MM.1S (cell line): ENCODE results near the gene ATG101.

Experiments used
- DNase-seq: peaks from one replicate; pipeline ENCODE4 v3.0.0-alpha.2; 2015
- H2AFZ ChIP-seq: fragments of 300-600 bp; sonication (generic); 2 replicates; pipeline ENCODE4 v1.6.0; 2016; ENCODE audit warnings: antibody characterized with exemption, low read length
- H3F3A ChIP-seq: fragments of 300-600 bp; sonication (generic); 2 replicates; pipeline ENCODE4 v1.6.1; 2016; ENCODE audit warnings: mild to moderate bottlenecking, antibody characterized with exemption, low read length, moderate library complexity, mixed read lengths; ENCODE audit not compliant: insufficient read depth
- H3K27ac ChIP-seq: fragments of 300-600 bp; sonication (generic); 2 replicates; pipeline ENCODE4 v1.5.1; 2016; ENCODE audit warnings: mild to moderate bottlenecking, low read length
- H3K27me3 ChIP-seq: fragments of 300-600 bp; sonication (generic); replicated peaks from 2 replicates; pipeline ENCODE4 v1.6.0; 2016; ENCODE audit warnings: low read length; ENCODE audit not compliant: insufficient read depth
- H3K36me3 ChIP-seq: fragments of 300-600 bp; sonication (generic); replicated peaks from 2 replicates; pipeline ENCODE4 v1.6.1; 2016; ENCODE audit warnings: mild to moderate bottlenecking, low read length, mixed read lengths; ENCODE audit not compliant: insufficient read depth
- H3K4me1 ChIP-seq: fragments of 300-600 bp; sonication (generic); 2 replicates; pipeline ENCODE4 v1.6.1; 2016; ENCODE audit warnings: low read length, mixed read lengths
- H3K4me2 ChIP-seq: fragments of 300-600 bp; sonication (generic); 2 replicates; pipeline ENCODE4 v1.6.0; 2016; ENCODE audit warnings: low read depth, low read length
- H3K4me3 ChIP-seq: fragments of 300-600 bp; sonication (generic); 2 replicates; pipeline ENCODE4 v1.5.1; 2016; ENCODE audit warnings: low read length, mixed read lengths
- H3K79me2 ChIP-seq: fragments of 300-600 bp; sonication (generic); 2 replicates; pipeline ENCODE4 v1.6.1; 2016; ENCODE audit warnings: mixed run types, low read length, mixed read lengths
- H3K9ac ChIP-seq: fragments of 300-600 bp; sonication (generic); 2 replicates; pipeline ENCODE4 v1.6.1; 2016; ENCODE audit warnings: low read length, mixed read lengths
- H3K9me2 ChIP-seq: fragments of 300-600 bp; sonication (generic); replicated peaks from 2 replicates; pipeline ENCODE4 v1.6.1; 2016; ENCODE audit warnings: mild to moderate bottlenecking, low read length, mixed read lengths; ENCODE audit not compliant: insufficient read depth
- H3K9me3 ChIP-seq: fragments of 300-600 bp; sonication (generic); replicated peaks from 2 replicates; pipeline ENCODE4 v1.6.1; 2016; ENCODE audit warnings: mild to moderate bottlenecking, low read length, mixed read lengths; ENCODE audit not compliant: insufficient read depth
- H4K20me1 ChIP-seq: fragments of 300-600 bp; sonication (generic); 2 replicates; pipeline ENCODE4 v1.6.1; 2016; ENCODE audit warnings: mild to moderate bottlenecking, low read length, moderate library complexity, mixed read lengths; ENCODE audit not compliant: insufficient read depth
- EZH2 ChIP-seq: fragments of 300-600 bp; sonication (generic); optimal IDR thresholded peaks from 2 replicates; pipeline ENCODE3; 2017; ENCODE audit warnings: low read depth, mild to moderate bottlenecking, antibody characterized with exemption, low read length, mixed read lengths
- EZH2phosphoT487 ChIP-seq: fragments of 300-600 bp; sonication (generic); IDR thresholded peaks from 2 replicates; pipeline ENCODE4 v1.6.1; 2018; ENCODE audit warnings: antibody characterized with exemption, low read length
- TF ChIP-seq, protein P1 (sequence below): fragments of 300-600 bp; sonication (generic); IDR thresholded peaks from 2 replicates; pipeline ENCODE4 v1.5.1; 2016; ENCODE audit warnings: antibody characterized with exemption, low read length, mixed read lengths

The ATG101 gene

DNA sequence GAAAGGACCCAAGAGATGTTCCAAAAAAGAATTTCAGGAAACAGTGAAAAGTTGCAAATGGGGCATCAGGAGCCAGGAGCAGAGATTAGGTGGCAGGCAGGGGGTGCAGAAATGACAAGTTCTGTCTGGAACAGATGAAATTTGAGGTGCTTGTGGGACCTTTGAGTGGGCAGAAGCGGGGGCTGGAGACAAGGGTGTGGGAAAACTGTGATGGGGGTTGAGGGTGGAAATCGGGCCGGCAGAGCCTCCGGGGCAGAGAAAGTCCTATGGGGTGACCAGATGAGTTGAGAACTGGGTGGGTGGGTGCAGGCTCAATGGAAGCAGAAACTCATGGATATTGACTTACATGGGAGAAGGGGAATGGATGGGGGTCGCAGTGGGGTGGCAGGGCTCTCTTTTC lies 20.1 kb upstream of the ATG101 start:
- H3F3A ChIP-seq, result peaks cover 21% of the 10 kb centered on the region
- H3K36me3 ChIP-seq, result no peaks in the 10 kb centered on the region
- peak overlapping the region; percentile 100; the same call in 1 of the 2 replicates for H3K9ac ChIP-seq
- TF ChIP-seq EZH2 (no peak), EZH2phosphoT487 (no peak)
- TF ChIP-seq, protein P1, sequence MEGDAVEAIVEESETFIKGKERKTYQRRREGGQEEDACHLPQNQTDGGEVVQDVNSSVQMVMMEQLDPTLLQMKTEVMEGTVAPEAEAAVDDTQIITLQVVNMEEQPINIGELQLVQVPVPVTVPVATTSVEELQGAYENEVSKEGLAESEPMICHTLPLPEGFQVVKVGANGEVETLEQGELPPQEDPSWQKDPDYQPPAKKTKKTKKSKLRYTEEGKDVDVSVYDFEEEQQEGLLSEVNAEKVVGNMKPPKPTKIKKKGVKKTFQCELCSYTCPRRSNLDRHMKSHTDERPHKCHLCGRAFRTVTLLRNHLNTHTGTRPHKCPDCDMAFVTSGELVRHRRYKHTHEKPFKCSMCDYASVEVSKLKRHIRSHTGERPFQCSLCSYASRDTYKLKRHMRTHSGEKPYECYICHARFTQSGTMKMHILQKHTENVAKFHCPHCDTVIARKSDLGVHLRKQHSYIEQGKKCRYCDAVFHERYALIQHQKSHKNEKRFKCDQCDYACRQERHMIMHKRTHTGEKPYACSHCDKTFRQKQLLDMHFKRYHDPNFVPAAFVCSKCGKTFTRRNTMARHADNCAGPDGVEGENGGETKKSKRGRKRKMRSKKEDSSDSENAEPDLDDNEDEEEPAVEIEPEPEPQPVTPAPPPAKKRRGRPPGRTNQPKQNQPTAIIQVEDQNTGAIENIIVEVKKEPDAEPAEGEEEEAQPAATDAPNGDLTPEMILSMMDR, result no peak
- H3K27ac ChIP-seq, result 0 out of 2 replicates have a peak overlapping the region, but pooled peaks have one; percentile 96
- H3K4me2 ChIP-seq, result peak overlapping the region; percentile 100; the same call in 1 of the 2 replicates
- H3K27me3 ChIP-seq, result no peaks in the 10 kb centered on the region
- no peak overlapping the region for H2AFZ ChIP-seq
- H3K79me2 ChIP-seq, result no peaks in the 10 kb centered on the region
- H3K4me1 ChIP-seq, result peaks cover 26% of the 10 kb centered on the region
- no peak overlapping the region for H3K4me3 ChIP-seq
- DNase-seq, result peak; percentile 2
- no peaks in the 10 kb centered on the region for H3K9me3 ChIP-seq
- no peaks in the 10 kb centered on the region for H4K20me1 ChIP-seq
- H3K9me2 ChIP-seq, result no peaks in the 10 kb centered on the region

DNA sequence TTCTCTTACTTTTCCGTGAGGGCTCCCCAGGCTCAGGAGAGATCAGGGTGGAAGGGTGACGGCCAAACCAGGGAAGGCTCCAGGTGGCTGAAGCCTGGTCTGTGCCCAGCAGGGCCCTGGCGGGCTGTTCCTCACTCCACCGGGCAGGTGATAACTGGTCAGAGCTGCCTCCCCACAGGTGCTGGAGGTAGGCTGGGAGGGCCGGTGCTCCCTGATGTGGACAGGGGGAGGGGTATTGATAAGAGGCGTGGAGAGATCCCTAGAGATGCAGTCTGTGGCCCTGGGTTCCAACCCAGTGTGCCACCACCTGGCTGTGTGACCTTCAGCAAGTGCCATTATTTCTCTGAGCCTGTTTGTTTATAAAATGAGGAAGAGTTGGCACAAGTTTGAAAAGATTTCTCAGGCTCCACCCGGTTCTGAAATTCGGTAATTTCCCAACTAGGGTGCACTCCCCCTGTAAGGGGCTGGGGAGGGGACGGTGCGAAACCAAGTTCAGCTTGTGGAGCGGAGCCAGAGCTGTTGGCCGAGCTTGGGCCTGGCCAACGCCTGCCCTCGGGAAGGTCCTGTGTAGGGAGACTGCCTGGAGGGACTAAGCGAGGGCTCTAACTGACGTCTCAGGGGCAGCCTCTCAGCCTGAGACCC lies 19.5 kb upstream of the ATG101 start:
- H3K27ac ChIP-seq, result peak overlapping the region; percentile 96
- no peaks in the 10 kb centered on the region for H3K27me3 ChIP-seq
- H3K4me3 ChIP-seq, result peak overlapping the region; percentile 84
- peak overlapping the region; percentile 62; the same call in 1 of the 2 replicates for H2AFZ ChIP-seq
- H3K9ac ChIP-seq, result peak overlapping the region; percentile 100
- H3F3A ChIP-seq, result peaks cover 21% of the 10 kb centered on the region
- H3K36me3 ChIP-seq, result no peaks in the 10 kb centered on the region
- H3K79me2 ChIP-seq, result no peaks in the 10 kb centered on the region
- peak overlapping the region; percentile 100 for H3K4me2 ChIP-seq
- no peaks in the 10 kb centered on the region for H3K9me2 ChIP-seq
- peak; percentile 2 for DNase-seq
- H3K4me1 ChIP-seq, result peaks cover 26% of the 10 kb centered on the region
- TF ChIP-seq, protein P1, result no peak
- TF ChIP-seq EZH2 (no peak), EZH2phosphoT487 (no peak)
- H4K20me1 ChIP-seq, result no peaks in the 10 kb centered on the region
- H3K9me3 ChIP-seq, result no peaks in the 10 kb centered on the region

DNA sequence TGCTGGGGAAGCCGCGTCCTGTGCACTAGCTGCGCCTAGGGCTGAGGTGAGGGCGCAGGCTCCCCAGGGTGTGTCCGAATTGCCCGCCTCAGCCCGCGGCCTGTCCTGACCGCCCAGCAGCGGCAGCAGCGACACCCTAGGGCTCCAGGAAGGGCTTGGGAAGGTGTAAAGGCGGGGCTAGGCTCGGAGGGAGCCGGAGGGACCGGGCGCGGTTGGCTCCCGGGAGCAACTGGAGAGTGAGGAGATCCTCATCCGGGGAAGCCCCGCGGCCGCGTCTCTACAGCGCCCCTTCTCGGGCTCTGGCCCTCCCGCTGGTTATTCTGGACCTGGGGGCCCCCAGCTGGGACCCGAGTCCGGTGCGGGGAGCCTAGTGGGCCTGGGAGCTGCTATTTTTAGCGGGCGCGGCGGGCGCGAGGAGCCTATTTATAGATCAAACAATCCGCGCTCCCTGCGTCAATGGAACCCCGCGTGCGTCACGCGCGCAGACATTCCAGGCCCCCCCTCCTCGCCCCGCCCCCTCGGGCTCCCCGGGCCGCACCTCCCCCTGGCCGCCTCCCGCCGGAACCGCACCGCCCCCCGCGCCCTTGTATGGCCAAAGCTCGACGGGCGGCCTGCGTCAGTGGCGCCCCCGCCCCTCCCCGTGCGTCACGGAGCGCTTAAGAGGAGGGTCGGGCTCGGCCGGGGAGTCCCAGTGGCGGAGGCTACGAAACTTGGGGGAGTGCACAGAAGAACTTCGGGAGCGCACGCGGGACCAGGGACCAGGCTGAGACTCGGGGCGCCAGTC lies 18.8 kb upstream of the ATG101 start, which contains the start of gene NR4A1:
Gene NR4A1 (plus strand): TSS at position 685 of the 784 bp plus-strand sequence. CDS start 2,887 bp downstream, outside the sequence.
- TF ChIP-seq EZH2phosphoT487, result no peak
- TF ChIP-seq, protein P1, result peak; percentile 32
- Histone ChIP-seq H3K36me3 (no peaks in the 10 kb centered on the region), H2AFZ (peak within 1 kb of the TSS; percentile 62; the same call in 1 of the 2 replicates), H3K9me2 (no peaks in the 10 kb centered on the region), H3K4me2 (peak within 1 kb of the TSS; percentile 100), H3K27ac (peak within 1 kb of the TSS; percentile 96), H3K9me3 (no peaks in the 10 kb centered on the region), H3K4me1 (peaks cover 26% of the 10 kb centered on the region), H3K79me2 (no peaks in the 10 kb centered on the region), H3F3A (peaks cover 21% of the 10 kb centered on the region), H3K4me3 (peak within 1 kb of the TSS; percentile 84), H3K9ac (peak within 1 kb of the TSS; percentile 100), H4K20me1 (no peaks in the 10 kb centered on the region), H3K27me3 (no peaks in the 10 kb centered on the region)
- peak; percentile 88 for DNase-seq
